K562 (cell line): ENCODE data around the gene DIPK1B. TPM values are rescaled to one million over a fixed set of nuclear protein-coding genes. Genes with fewer than 3 reads are reported as not detected.
A peak's percentile ranks its signal among the peaks of the same experiment; 100 is the strongest.

Experiments
- ATF7 ChIP-seq: fragments of 450-650 bp; IDR thresholded peaks from 2 replicates; pipeline ENCODE4 v1.7.1; 2014; ENCODE audit warnings: mild to moderate bottlenecking, moderate library complexity
- C11orf30 ChIP-seq: fragments of 450-650 bp; IDR thresholded peaks from 2 replicates; pipeline ENCODE4 v1.6.1; 2016; ENCODE audit warnings: low read depth, mild to moderate bottlenecking
- ETS1 ChIP-seq: conservative IDR thresholded peaks from 2 replicates; pipeline ENCODE4 v1.6.1; 2011; ENCODE audit warnings: low read depth, mild to moderate bottlenecking, low read length; ENCODE audit not compliant: control insufficient read depth
- FIP1L1 ChIP-seq: fragments of 200-400 bp; formaldehyde crosslinking; IDR thresholded peaks from 2 replicates; pipeline ENCODE4 v1.6.1; 2018; ENCODE audit warnings: mild to moderate bottlenecking, low read depth, low read length; ENCODE audit not compliant: poor library complexity, severe bottlenecking
- HMGXB4 ChIP-seq: sonication (generic); formaldehyde crosslinking; IDR thresholded peaks from 2 replicates; pipeline ENCODE4 v1.8.1; 2023; ENCODE audit warnings: mild to moderate bottlenecking, missing genetic modification reagents
- KAT2B ChIP-seq: IDR thresholded peaks from one replicate; pipeline ENCODE4 v1.6.1; 2012; ENCODE audit warnings: low read depth, mild to moderate bottlenecking, control low read depth, inconsistent platforms, low read length, moderate library complexity
- KAT7 ChIP-seq: sonication (generic); formaldehyde crosslinking; IDR thresholded peaks from 2 replicates; pipeline ENCODE4 v1.8.0; 2022; ENCODE audit warnings: missing genetic modification reagents, mild to moderate bottlenecking, borderline replicate concordance
- KHSRP ChIP-seq: fragments of 450-650 bp; IDR thresholded peaks from 2 replicates; pipeline ENCODE4 v1.6.1; 2017
- LARP7 ChIP-seq: fragments of 450-650 bp; IDR thresholded peaks from 2 replicates; pipeline ENCODE4 v1.6.1; 2016
- OTX1 ChIP-seq: fragments of 450-650 bp; formaldehyde crosslinking; IDR thresholded peaks from 2 replicates; pipeline ENCODE4 v1.4.0; 2022; ENCODE audit warnings: mild to moderate bottlenecking
- POLR2A ChIP-seq: fragments of 450-650 bp; conservative IDR thresholded peaks from 2 replicates; pipeline ENCODE4 v1.6.1; 2016
- POLR2AphosphoS5 ChIP-seq: IDR thresholded peaks from 2 replicates; pipeline ENCODE4 v1.6.1; 2011; ENCODE audit warnings: mild to moderate bottlenecking, low read depth, low read length, moderate library complexity; ENCODE audit not compliant: control insufficient read depth, insufficient read depth
- RAD21 ChIP-seq, 2 experiments: fragments of 250-450 bp in 1 of 2; fragments of 450-650 bp in 1 of 2; sonication (Bioruptor Pico) in 1 of 2; formaldehyde crosslinking in 1 of 2; IDR thresholded peaks in 1 of 2; conservative IDR thresholded peaks in 1 of 2; 2 replicates each; pipeline versions ENCODE4 v1.4.0 to v1.8.0; 2020 to 2022; ENCODE audit warnings: mild to moderate bottlenecking in 2 of 2, moderate library complexity in 1 of 2
- ZBTB17 ChIP-seq: fragments of 450-650 bp; formaldehyde crosslinking; IDR thresholded peaks from 2 replicates; pipeline ENCODE4 v1.4.0; 2020; ENCODE audit warnings: mild to moderate bottlenecking
- ZBTB33 ChIP-seq: sonication (generic); formaldehyde crosslinking; IDR thresholded peaks from 2 replicates; pipeline ENCODE4 v1.8.1; 2023; ENCODE audit warnings: mild to moderate bottlenecking, missing genetic modification reagents
- ZNF121 ChIP-seq: sonication (generic); formaldehyde crosslinking; conservative IDR thresholded peaks from 2 replicates; pipeline ENCODE4 v1.8.0; 2022; ENCODE audit warnings: missing genetic modification reagents
- ZNF609 ChIP-seq: sonication (generic); formaldehyde crosslinking; IDR thresholded peaks from 2 replicates; pipeline ENCODE4 v1.8.1; 2023; ENCODE audit warnings: missing genetic modification reagents, mild to moderate bottlenecking, borderline replicate concordance
- ZNF76 ChIP-seq: fragments of 250-450 bp; sonication (Bioruptor Pico); IDR thresholded peaks from 2 replicates; pipeline ENCODE4 v1.4.0; 2020; ENCODE audit warnings: mild to moderate bottlenecking, moderate library complexity, borderline replicate concordance
- ZNF79 ChIP-seq: fragments of 250-450 bp; sonication (Bioruptor Pico); IDR thresholded peaks from 2 replicates; pipeline ENCODE4 v1.4.0; 2020; ENCODE audit warnings: low read depth, mild to moderate bottlenecking, moderate library complexity
- polyA plus RNA-seq, 8 experiments: library from polyadenylated mRNA; depleted of rRNA in 4 of 8; stranded (reverse) in 5 of 8; unstranded in 3 of 8; fragments of >200 nt; fragmentation: Nextera tagmentation in 2 of 8; fragmentation: Illumina TruSeq in 1 of 8; extraction: Ambion mirVana in 2 of 8; extraction: Trizol in 1 of 8; gene quantifications; 2 replicates each; pipeline versions ENCODE4 v1.2.1 to v1.2.3, GENCODE V29; 2011 to 2014; ENCODE audit warnings: inconsistent platforms in 1 of 8, missing spikeins in 1 of 8
- total RNA-seq, 7 experiments: library from RNA; depleted of rRNA in 6 of 7; stranded (reverse); fragments of >200 nt in 6 of 7; fragmentation: Illumina TruSeq in 2 of 7; extraction: Trizol in 2 of 7; gene quantifications; 2 replicates each; pipeline versions ENCODE4 v1.2.1 to v1.2.3, GENCODE V29; 2011 to 2021; ENCODE audit warnings: low replicate concordance in 1 of 7

Gene DIPK1B
- total and polyA plus RNA-seq, 9 of the 15 experiments (the other 6 are each of a cell fraction or from before 2014, with no cell fraction given), result 0.08 to 22.3 (median 5.9) TPM

- TF ChIP-seq KAT2B (peak; percentile 84), ZBTB33 (CRISPR knock-in tag) (peak; percentile 92), ZBTB17 (CRISPR knock-in tag) (peak; percentile 82; the same call in 1 of the 2 replicates), KHSRP (no peak), POLR2A (peak; percentile 98), ZNF79 (CRISPR knock-in tag) (no peak), ZNF609 (peak; percentile 97), RAD21 (CRISPR knock-in tag; conservative IDR thresholded peaks at IDR 0.05 in 1 of 2, IDR thresholded peaks at IDR 0.05 in 1 of 2) (peak in 1 of 2 experiments; percentile 23; a peak in 2 of 4 replicates), ZNF121 (CRISPR knock-in tag) (peak; percentile 98), OTX1 (peak; percentile 50; the same call in 1 of the 2 replicates), LARP7 (no peak), KAT7 (CRISPR knock-in tag) (no peak; the same call in 1 of the 2 replicates), ZNF76 (CRISPR knock-in tag) (peak; percentile 45; the same call in 1 of the 2 replicates), C11orf30 (peak; percentile 92), FIP1L1 (peak; percentile 87), ETS1 (peak; percentile 95), ATF7 (peak; percentile 79), POLR2AphosphoS5 (peak; percentile 98), HMGXB4 (CRISPR knock-in tag) (peak; percentile 99)
These were observed 15.7 kb downstream of the DIPK1B start (continued) for GRCh38 chr9:136728080-136728547.
